Measurements from ENCODE around the gene KY. TPM values are rescaled to one million over a fixed set of nuclear protein-coding genes. Genes with fewer than 3 reads are reported as not detected.

The KY gene
- total and polyA plus RNA-seq, 2 of the 13 experiments (the other 11 are each of a cell fraction or from before 2014, with no cell fraction given) = not detected

GRCh38 chr3:134694946-134695543 is 44.2 kb upstream of the KY start:
- no peaks in the 10 kb centered on the region for H3K36me3 ChIP-seq (replicated peaks in 1 of 2; ENCODE audit: control insufficient read depth in 1 of 2, insufficient read depth in 2 of 2, low read length in 2 of 2)
- intact Hi-C loops (cut with micrococcal nuclease; ENCODE audit: unreplicated experiment) = no loop called here
- DNase-seq (ENCODE audit: low spot score) = no peak
- no peak for FAIRE-seq
- CTCF ChIA-PET (ENCODE audit: low intra/inter-chr PET ratio, low total read pairs) = no interaction called here
- no peak overlapping the region for H3K4me3 ChIP-seq (replicated peaks in 1 of 3; ENCODE audit: insufficient read depth in 1 of 3, low read depth in 2 of 3, low read length in 3 of 3)
- no peak overlapping the region for H3K4me2 ChIP-seq (ENCODE audit: low read depth, low read length)
- no peaks in the 10 kb centered on the region for H3K4me1 ChIP-seq (ENCODE audit: insufficient read depth, low read length)
- in situ Hi-C loops (cut with HindIII; ENCODE audit: extremely low pct_ligation_motif_present, low pct_unique_long_range_greater_than_20kb) = no loop called here
- H3K27me3 ChIP-seq (ENCODE audit: control insufficient read depth in 1 of 2, insufficient read depth in 2 of 2, low read length in 2 of 2) = peaks cover 2 to 5% of the 10 kb centered on the region in 2 experiments; a peak in 1 of 5 replicates
- H3K9ac ChIP-seq (ENCODE audit: insufficient read depth, low read depth, low read length) = no peak overlapping the region
- no peaks in the 10 kb centered on the region for H3K79me2 ChIP-seq (ENCODE audit: insufficient read depth, low read length)
- H4K20me1 ChIP-seq (ENCODE audit: insufficient read depth, low read length) = no peaks in the 10 kb centered on the region
- no peak overlapping the region for H2AFZ ChIP-seq (ENCODE audit: low read length)
- POLR2A ChIA-PET = no interaction called here
- BruUV-seq (replicated peaks) = no TSS peak
- H3K27ac ChIP-seq (ENCODE audit: extremely low read length, insufficient read depth, low read length) = no peak overlapping the region
- H3K9me3 ChIP-seq (ENCODE audit: low read length) = no peaks in the 10 kb centered on the region
- 2% methylated on average over 7 of the region's 7 CpGs for WGBS (ENCODE audit: low lambda C conversion rate)
- ATAC-seq = no peak
- TF ChIP-seq SNAPC5 (CRISPR knock-in tag; IDR thresholded peaks at IDR 0.05; ENCODE audit: borderline replicate concordance) (no peak), ZNF317 (CRISPR knock-in tag; IDR thresholded peaks at IDR 0.05) (no peak), ZC3H13 (CRISPR knock-in tag; IDR thresholded peaks at IDR 0.05) (no peak), ZBTB42 (CRISPR knock-in tag; IDR thresholded peaks at IDR 0.05) (no peak), FOXO1 (CRISPR knock-in tag; IDR thresholded peaks at IDR 0.05) (no peak), ZNF841 (CRISPR knock-in tag; IDR thresholded peaks at IDR 0.05; ENCODE audit: borderline replicate concordance) (no peak), ATF3 (CRISPR knock-in tag; IDR thresholded peaks at IDR 0.05) (no peak), MTF1 (CRISPR knock-in tag; IDR thresholded peaks at IDR 0.05) (no peak), EED (CRISPR knock-in tag; IDR thresholded peaks at IDR 0.05) (no peak), RNF2 (conservative IDR thresholded peaks at IDR 0.05; ENCODE audit: low read depth) (no peak), ZFP37 (CRISPR knock-in tag; IDR thresholded peaks at IDR 0.05; ENCODE audit: borderline replicate concordance) (no peak)
